Neural progenitor cell (in vitro differentiated cells): Measurements from ENCODE around the gene FRMPD2.

Source experiments
- EZH2 ChIP-seq: fragments of 200-600 bp; sonication (generic); IDR thresholded peaks from 2 replicates; pipeline ENCODE4 v1.6.1; 2017; ENCODE audit warnings: antibody characterized with exemption, mild to moderate bottlenecking, moderate library complexity
- TF ChIP-seq, protein P1 (sequence below): fragments of 200-600 bp; sonication (generic); IDR thresholded peaks from 2 replicates; pipeline ENCODE4 v1.5.1; 2017; ENCODE audit warnings: antibody characterized with exemption, mild to moderate bottlenecking

DNA sequence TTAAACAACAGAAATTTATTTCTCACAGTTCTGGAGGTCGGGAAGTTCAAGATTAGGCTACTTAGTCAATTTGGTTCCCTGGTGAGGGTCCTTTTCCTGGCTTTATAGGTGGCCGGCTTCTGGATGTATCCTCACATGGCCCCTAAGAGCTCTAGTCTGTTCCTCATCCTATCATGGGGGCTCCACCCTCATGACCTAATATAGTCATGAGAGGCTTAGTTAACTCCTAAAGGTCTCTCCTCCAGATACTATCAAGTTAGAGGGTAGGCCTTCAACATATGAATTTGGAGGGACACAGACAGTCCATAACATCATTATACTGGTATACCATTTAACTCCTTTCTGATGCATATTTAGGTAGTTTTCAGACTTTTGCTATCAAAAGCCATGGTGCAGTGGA lies 39.6 kb upstream of the FRMPD2 start:
- no peak for TF ChIP-seq EZH2
- TF ChIP-seq, protein P1, sequence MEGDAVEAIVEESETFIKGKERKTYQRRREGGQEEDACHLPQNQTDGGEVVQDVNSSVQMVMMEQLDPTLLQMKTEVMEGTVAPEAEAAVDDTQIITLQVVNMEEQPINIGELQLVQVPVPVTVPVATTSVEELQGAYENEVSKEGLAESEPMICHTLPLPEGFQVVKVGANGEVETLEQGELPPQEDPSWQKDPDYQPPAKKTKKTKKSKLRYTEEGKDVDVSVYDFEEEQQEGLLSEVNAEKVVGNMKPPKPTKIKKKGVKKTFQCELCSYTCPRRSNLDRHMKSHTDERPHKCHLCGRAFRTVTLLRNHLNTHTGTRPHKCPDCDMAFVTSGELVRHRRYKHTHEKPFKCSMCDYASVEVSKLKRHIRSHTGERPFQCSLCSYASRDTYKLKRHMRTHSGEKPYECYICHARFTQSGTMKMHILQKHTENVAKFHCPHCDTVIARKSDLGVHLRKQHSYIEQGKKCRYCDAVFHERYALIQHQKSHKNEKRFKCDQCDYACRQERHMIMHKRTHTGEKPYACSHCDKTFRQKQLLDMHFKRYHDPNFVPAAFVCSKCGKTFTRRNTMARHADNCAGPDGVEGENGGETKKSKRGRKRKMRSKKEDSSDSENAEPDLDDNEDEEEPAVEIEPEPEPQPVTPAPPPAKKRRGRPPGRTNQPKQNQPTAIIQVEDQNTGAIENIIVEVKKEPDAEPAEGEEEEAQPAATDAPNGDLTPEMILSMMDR: no peak
